SH-SY5Y (cell line): ENCODE data around the gene ANO6.

Experiments used
- GATA2 ChIP-seq: IDR thresholded peaks from 2 replicates; pipeline ENCODE4 v1.6.1; 2011; ENCODE audit warnings: mild to moderate bottlenecking, low read depth, low read length
- GATA3 ChIP-seq: IDR thresholded peaks from 2 replicates; pipeline ENCODE4 v1.6.1; 2011; ENCODE audit warnings: low read depth, mild to moderate bottlenecking, low read length, moderate library complexity

- no peak for TF ChIP-seq GATA2
- no peak for TF ChIP-seq GATA3
Measured at GRCh38 chr12:45270951-45271350, 55.1 kb downstream of the ANO6 start.
